Endothelial cell of umbilical vein (primary cell): ENCODE data around the gene IZUMO3. TPM values are rescaled to one million over a fixed set of nuclear protein-coding genes. Genes with fewer than 3 reads are reported as not detected.

Experiments
- BruUV-seq: library from RNA; stranded (reverse); fragments of 400-500 nt; replicated peaks from 2 replicates; lab custom pipeline; 2021; lab: Mats Ljungman, UMichigan
- CTCF ChIA-PET: fragments of 300-600, 350-600 bp; sonication (Branson Sonifier 250); formaldehyde crosslinking; loops from one replicate; lab custom pipeline; 2021; ENCODE audit warnings: antibody characterized with exemption, inconsistent platforms; lab: Charles Lee
- POLR2A ChIA-PET: fragments of 300-600, 350-600 bp; sonication (Branson Sonifier 250); formaldehyde crosslinking; loops from one replicate; lab custom pipeline; 2021; ENCODE audit warnings: antibody characterized with exemption, inconsistent platforms; lab: Charles Lee
- DNase-seq: peaks from one replicate; pipeline ENCODE4 v3.0.0-alpha.2; 2011; ENCODE audit warnings: low read depth, low spot score
- FAIRE-seq: peaks from 2 replicates; lab custom pipeline; 2011; peaks lifted over from hg19 to GRCh38; lab: Jason Lieb, UNC
- H2AFZ ChIP-seq: 2 replicates; pipeline ENCODE4 v1.6.0; 2012; ENCODE audit warnings: low read depth, low read length, control low read depth, inconsistent platforms
- H3K27ac ChIP-seq: 2 replicates; pipeline ENCODE4 v1.5.1; 2011; ENCODE audit warnings: low read depth, mild to moderate bottlenecking, control low read depth, low read length, moderate library complexity; ENCODE audit not compliant: insufficient read depth
- H3K27me3 ChIP-seq, 2 experiments: 2 replicates each; pipeline versions ENCODE4 v1.6.0 to v1.6.1; 2011; ENCODE audit warnings: low read length in 2 of 2, mixed read lengths in 1 of 2; ENCODE audit not compliant: control insufficient read depth in 2 of 2, insufficient read depth in 2 of 2
- H3K36me3 ChIP-seq, 2 experiments: 2 replicates in 1 of 2; 3 replicates in 1 of 2; pipeline ENCODE4 v1.5.1; 2011; ENCODE audit warnings: low read length in 2 of 2, mild to moderate bottlenecking in 1 of 2, moderate library complexity in 1 of 2; ENCODE audit not compliant: control insufficient read depth in 2 of 2, insufficient read depth in 2 of 2; ENCODE audit errors: extremely low read depth in 1 of 2
- H3K4me1 ChIP-seq: 3 replicates; pipeline ENCODE4 v1.5.1; 2011; ENCODE audit warnings: mild to moderate bottlenecking, low read length; ENCODE audit not compliant: control insufficient read depth, insufficient read depth; ENCODE audit errors: extremely low read depth
- H3K4me2 ChIP-seq: 2 replicates; pipeline ENCODE4 v1.6.1; 2011; ENCODE audit warnings: low read length, control low read depth, mixed read lengths; ENCODE audit not compliant: insufficient read depth
- H3K4me3 ChIP-seq, 3 experiments: fragments of 200-600 bp in 1 of 3; sonication (generic), shearing (Covaris generic) in 1 of 3; replicated peaks in 1 of 3; 2 replicates each; pipeline ENCODE4 v1.5.1; 2011 to 2016; ENCODE audit warnings: control low read depth in 3 of 3, low read length in 3 of 3, mild to moderate bottlenecking in 2 of 3, inconsistent platforms in 1 of 3, low read depth in 1 of 3, moderate library complexity in 1 of 3; ENCODE audit not compliant: insufficient read depth in 1 of 3
- H3K79me2 ChIP-seq: 2 replicates; pipeline ENCODE4 v1.6.0; 2012; ENCODE audit warnings: low read length, inconsistent platforms; ENCODE audit not compliant: control insufficient read depth, insufficient read depth
- H3K9ac ChIP-seq: replicated peaks from 2 replicates; pipeline ENCODE3; 2011; ENCODE audit warnings: low read length, control low read depth; ENCODE audit not compliant: insufficient read depth; ENCODE audit errors: extremely low read depth
- H3K9me1 ChIP-seq: replicated peaks from 3 replicates; pipeline ENCODE4 v1.6.0; 2011; ENCODE audit warnings: mild to moderate bottlenecking, low read length; ENCODE audit not compliant: control insufficient read depth, insufficient read depth; ENCODE audit errors: extremely low read depth
- H3K9me3 ChIP-seq: replicated peaks from 2 replicates; pipeline ENCODE4 v1.5.1; 2012; ENCODE audit warnings: low read length, inconsistent platforms; ENCODE audit not compliant: control insufficient read depth, insufficient read depth
- H4K20me1 ChIP-seq: replicated peaks from 2 replicates; pipeline ENCODE3; 2011; ENCODE audit warnings: mild to moderate bottlenecking, low read length; ENCODE audit not compliant: control insufficient read depth, insufficient read depth; ENCODE audit errors: extremely low read depth
- CTCF ChIP-seq, 2 donors: IDR thresholded peaks; 1 replicate in 1 of 2; 2 replicates in 1 of 2; pipeline ENCODE4 v1.5.1; 2011; ENCODE audit warnings: low read length in 2 of 2, mild to moderate bottlenecking in 2 of 2, moderate library complexity in 2 of 2, control low read depth in 1 of 2, inconsistent platforms in 1 of 2, low read depth in 1 of 2; ENCODE audit not compliant: insufficient read depth in 1 of 2; ENCODE audit errors: extremely low read depth in 1 of 2
- EZH2 ChIP-seq: IDR thresholded peaks from 2 replicates; pipeline ENCODE4 v1.6.1; 2012; ENCODE audit warnings: borderline replicate concordance, low read depth, mild to moderate bottlenecking, moderate library complexity, low read length, inconsistent platforms; ENCODE audit not compliant: severe bottlenecking
- FOS ChIP-seq: IDR thresholded peaks from 2 replicates; pipeline ENCODE4 v1.6.1; 2011; ENCODE audit warnings: mild to moderate bottlenecking, low read length, moderate library complexity, borderline replicate concordance; ENCODE audit not compliant: insufficient read depth
- GATA2 ChIP-seq: IDR thresholded peaks from 2 replicates; pipeline ENCODE4 v1.7.0; 2011; ENCODE audit warnings: low read depth, mild to moderate bottlenecking, moderate library complexity, mixed read lengths, low read length; ENCODE audit not compliant: insufficient read length, insufficient read depth
- JUN ChIP-seq: IDR thresholded peaks from 2 replicates; pipeline ENCODE4 v1.6.1; 2011; ENCODE audit warnings: borderline replicate concordance, low read depth; ENCODE audit not compliant: insufficient read length, insufficient read depth
- MAX ChIP-seq: IDR thresholded peaks from 2 replicates; pipeline ENCODE4 v1.6.1; 2011; ENCODE audit not compliant: insufficient read depth, insufficient read length
- MYC ChIP-seq: IDR thresholded peaks from one replicate; pipeline ENCODE4 v1.6.1; 2011; ENCODE audit warnings: mild to moderate bottlenecking, low read depth, low read length
- POLR2A ChIP-seq: IDR thresholded peaks from 2 replicates; pipeline ENCODE4 v1.6.1; 2012; ENCODE audit warnings: low read depth, mild to moderate bottlenecking, control low read depth, low read length
- POLR2AphosphoS5 ChIP-seq: IDR thresholded peaks from 2 replicates; pipeline ENCODE4 v1.6.1; 2012; ENCODE audit warnings: low read depth, mild to moderate bottlenecking, control low read depth, low read length, moderate library complexity; ENCODE audit not compliant: insufficient read depth
- dilution Hi-C: fragments of 300-500 bp; cut with MboI; formaldehyde crosslinking; loops from one replicate; pipeline ENCODE4 v1.15.0; 2019; ENCODE audit warnings: low sequenced_read_pairs; ENCODE audit not compliant: extremely low pct_ligation_motif_present
- intact Hi-C: fragments of 100-400 bp; cut with micrococcal nuclease; formaldehyde crosslinking; loops from one replicate; pipeline ENCODE4 v1.10.0; 2022
- polyA plus RNA-seq, 4 experiments: library from polyadenylated mRNA; depleted of rRNA in 3 of 4; stranded (reverse) in 3 of 4; unstranded in 1 of 4; fragments of >200 nt; gene quantifications; 2 replicates each; pipeline versions ENCODE4 v1.2.1 to v1.2.3, GENCODE V29; 2011 to 2012; ENCODE audit warnings: missing spikeins in 1 of 4
- total RNA-seq: library from RNA; stranded (reverse); gene quantifications from 2 replicates; pipeline ENCODE4 v1.2.3, GENCODE V29; 2021

IZUMO3 gene
- total and polyA plus RNA-seq, 2 donors (not counting 3 experiments of a cell fraction or from before 2014, with no cell fraction given): not detected

GRCh38 chr9:24594234-24594850, 48.6 kb upstream of the IZUMO3 start:
- dilution Hi-C loops (no loop called here), intact Hi-C loops (no loop called here)
- Histone ChIP-seq H3K9me1 (no peaks in the 10 kb centered on the region), H3K27ac (no peak overlapping the region), H3K36me3 (no peaks in the 10 kb centered on the region), H2AFZ (no peak overlapping the region), H3K4me1 (no peaks in the 10 kb centered on the region), H3K9me3 (no peaks in the 10 kb centered on the region), H3K27me3 (no peaks in the 10 kb centered on the region), H3K9ac (no peak overlapping the region), H4K20me1 (no peaks in the 10 kb centered on the region), H3K4me3 (no peak overlapping the region), H3K79me2 (no peaks in the 10 kb centered on the region), H3K4me2 (no peak overlapping the region)
- ChIA-PET POLR2A (no interaction called here), CTCF (no interaction called here)
- BruUV-seq: no TSS peak
- FAIRE-seq: no peak
- DNase-seq: no peak
- no peak for TF ChIP-seq MAX
- TF ChIP-seq GATA2: no peak
- no peak for TF ChIP-seq POLR2AphosphoS5
- TF ChIP-seq JUN: no peak
- TF ChIP-seq CTCF (IDR thresholded peaks at IDR 0.05; ENCODE audit: extremely low read depth in 1 of 2, insufficient read depth in 1 of 2, low read depth in 1 of 2, low read length in 2 of 2): no peak
- no peak for TF ChIP-seq MYC
- TF ChIP-seq EZH2: no peak
- no peak for TF ChIP-seq POLR2A
- TF ChIP-seq FOS: no peak
